PC-9 (cell line): Measurements from ENCODE around the gene CDC16. TPM values are rescaled to one million over a fixed set of nuclear protein-coding genes. Genes with fewer than 3 reads are reported as not detected.

Source experiments
- BruUV-seq: library from RNA; stranded (reverse); fragments of 400-500 nt; replicated peaks from 2 replicates; lab custom pipeline; 2021; lab: Mats Ljungman, UMichigan
- CTCF ChIA-PET: fragments of 300-600 bp; sonication (Branson Sonifier 250); formaldehyde crosslinking; loops from one replicate; lab custom pipeline; 2022; ENCODE audit warnings: antibody characterized with exemption; lab: Charles Lee
- POLR2A ChIA-PET: fragments of 300-600 bp; sonication (Branson Sonifier 250); formaldehyde crosslinking; loops from one replicate; lab custom pipeline; 2022; ENCODE audit warnings: antibody characterized with exemption; ENCODE audit not compliant: unreplicated experiment; lab: Charles Lee
- DNase-seq, 2 experiments: peaks; one replicate each; pipeline versions ENCODE4 v3.0.0 to v3.0.0-alpha.2; 2015 to 2022; ENCODE audit warnings: mixed read lengths in 1 of 2
- H2AFZ ChIP-seq: fragments of 200-600 bp; sonication (generic); 2 replicates; pipeline ENCODE4 v1.8.1; 2017; ENCODE audit warnings: antibody characterized with exemption
- H3F3A ChIP-seq: fragments of 200-600 bp; sonication (generic); 2 replicates; pipeline ENCODE4 v1.8.1; 2017; ENCODE audit warnings: antibody characterized with exemption, mild to moderate bottlenecking, low read depth; ENCODE audit not compliant: insufficient read depth
- H3K27ac ChIP-seq: fragments of 200-600 bp; sonication (generic); 2 replicates; pipeline ENCODE4 v1.6.1; 2016; ENCODE audit warnings: mixed run types
- H3K27me3 ChIP-seq: fragments of 200-600 bp; sonication (generic); 2 replicates; pipeline ENCODE4 v1.6.1; 2016; ENCODE audit warnings: low read depth, mixed run types; ENCODE audit not compliant: insufficient read depth
- H3K36me3 ChIP-seq: fragments of 200-600 bp; sonication (generic); 2 replicates; pipeline ENCODE4 v1.6.1; 2016; ENCODE audit warnings: low read depth, mixed run types
- H3K4me1 ChIP-seq: fragments of 200-600 bp; sonication (generic); replicated peaks from 2 replicates; pipeline ENCODE4 v1.6.1; 2016; ENCODE audit warnings: mixed run types; ENCODE audit not compliant: insufficient read depth
- H3K4me2 ChIP-seq: fragments of 200-600 bp; sonication (generic); 2 replicates; pipeline ENCODE4 v1.6.1; 2017; ENCODE audit warnings: mixed run types
- H3K4me3 ChIP-seq: fragments of 200-600 bp; sonication (generic); 2 replicates; pipeline ENCODE4 v1.6.1; 2016; ENCODE audit warnings: mixed run types
- H3K79me2 ChIP-seq: fragments of 200-600 bp; sonication (generic); 2 replicates; pipeline ENCODE4 v1.6.1; 2017; ENCODE audit warnings: low read depth, mixed run types
- H3K9me2 ChIP-seq: fragments of 200-600 bp; sonication (generic); 2 replicates; pipeline ENCODE4 v1.8.1; 2017; ENCODE audit warnings: mild to moderate bottlenecking; ENCODE audit not compliant: insufficient read depth
- H3K9me3 ChIP-seq: fragments of 200-600 bp; sonication (generic); 2 replicates; pipeline ENCODE4 v1.8.1; 2016; ENCODE audit warnings: low read depth; ENCODE audit not compliant: insufficient read depth
- H4K20me1 ChIP-seq: fragments of 200-600 bp; sonication (generic); 2 replicates; pipeline ENCODE4 v1.8.1; 2017; ENCODE audit not compliant: insufficient read depth
- EZH2 ChIP-seq: fragments of 200-600 bp; sonication (generic); IDR thresholded peaks from 2 replicates; pipeline ENCODE4 v1.8.0; 2017; ENCODE audit warnings: antibody characterized with exemption, low read depth
- intact Hi-C: fragments of 100-400 bp; cut with micrococcal nuclease; formaldehyde crosslinking; loops from one replicate; pipeline ENCODE4 v1.10.0; 2022; ENCODE audit not compliant: unreplicated experiment
- total RNA-seq: library from RNA; stranded (reverse); gene quantifications from 2 replicates; pipeline ENCODE4 v1.2.3, GENCODE V29; 2021
- TF ChIP-seq, protein P1 (sequence below): fragments of 200-600 bp; sonication (generic); conservative IDR thresholded peaks from 2 replicates; pipeline ENCODE4 v1.6.1; 2017; ENCODE audit warnings: mixed run types, antibody characterized with exemption, mild to moderate bottlenecking, moderate library complexity

Gene CDC16
- total RNA-seq, 1 experiment from 2014 or later, result 56.8 TPM

DNA sequence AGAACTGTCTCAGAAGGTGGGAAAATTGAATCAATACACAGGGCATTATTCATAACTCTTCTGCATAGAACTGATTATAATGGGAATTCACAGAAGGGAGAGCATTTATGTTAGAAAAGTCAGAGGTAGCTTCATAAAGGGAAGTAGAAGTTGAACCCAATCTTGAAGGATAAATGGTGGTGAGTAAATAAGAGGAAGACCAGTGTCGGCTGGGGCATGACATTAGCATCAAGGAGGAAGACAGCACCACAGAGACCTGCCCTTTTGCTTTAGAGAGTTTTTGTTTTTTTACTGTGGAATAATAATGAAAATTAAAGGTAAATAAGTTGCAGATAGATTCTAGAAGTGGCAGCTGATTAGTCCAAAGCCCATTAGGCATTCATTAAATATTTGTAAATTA lies 21.9 kb downstream of the CDC16 start:
- DNase-seq, result no peak
- no peaks in the 10 kb centered on the region for H3F3A ChIP-seq
- peaks cover 67% of the 10 kb centered on the region; the same call in 1 of the 2 replicates for H3K36me3 ChIP-seq
- no peaks in the 10 kb centered on the region for H3K27me3 ChIP-seq
- intact Hi-C loops, result loop anchor here (2.0 kb wide), 1 partner anchor 16 kb away; no protein-coding TSS in a partner anchor
- no peak overlapping the region for H3K4me2 ChIP-seq
- no peak overlapping the region for H3K4me3 ChIP-seq
- H3K9me2 ChIP-seq, result no peaks in the 10 kb centered on the region
- H4K20me1 ChIP-seq, result 0 out of 2 replicates have a peak, but pooled peaks cover 4% of the 10 kb centered on the region
- no peak overlapping the region for H2AFZ ChIP-seq
- ChIA-PET POLR2A (no interaction called here), CTCF (interaction anchor here (0.6 kb wide), 1 partner anchor 306 kb away, joined by 3 read pairs; no protein-coding TSS in a partner anchor)
- H3K79me2 ChIP-seq, result no peaks in the 10 kb centered on the region
- H3K9me3 ChIP-seq, result no peaks in the 10 kb centered on the region
- TF ChIP-seq, protein P1, sequence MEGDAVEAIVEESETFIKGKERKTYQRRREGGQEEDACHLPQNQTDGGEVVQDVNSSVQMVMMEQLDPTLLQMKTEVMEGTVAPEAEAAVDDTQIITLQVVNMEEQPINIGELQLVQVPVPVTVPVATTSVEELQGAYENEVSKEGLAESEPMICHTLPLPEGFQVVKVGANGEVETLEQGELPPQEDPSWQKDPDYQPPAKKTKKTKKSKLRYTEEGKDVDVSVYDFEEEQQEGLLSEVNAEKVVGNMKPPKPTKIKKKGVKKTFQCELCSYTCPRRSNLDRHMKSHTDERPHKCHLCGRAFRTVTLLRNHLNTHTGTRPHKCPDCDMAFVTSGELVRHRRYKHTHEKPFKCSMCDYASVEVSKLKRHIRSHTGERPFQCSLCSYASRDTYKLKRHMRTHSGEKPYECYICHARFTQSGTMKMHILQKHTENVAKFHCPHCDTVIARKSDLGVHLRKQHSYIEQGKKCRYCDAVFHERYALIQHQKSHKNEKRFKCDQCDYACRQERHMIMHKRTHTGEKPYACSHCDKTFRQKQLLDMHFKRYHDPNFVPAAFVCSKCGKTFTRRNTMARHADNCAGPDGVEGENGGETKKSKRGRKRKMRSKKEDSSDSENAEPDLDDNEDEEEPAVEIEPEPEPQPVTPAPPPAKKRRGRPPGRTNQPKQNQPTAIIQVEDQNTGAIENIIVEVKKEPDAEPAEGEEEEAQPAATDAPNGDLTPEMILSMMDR, result no peak
- TF ChIP-seq EZH2, result no peak
- H3K27ac ChIP-seq, result no peak overlapping the region
- no TSS peak for BruUV-seq
- H3K4me1 ChIP-seq, result no peaks in the 10 kb centered on the region

DNA sequence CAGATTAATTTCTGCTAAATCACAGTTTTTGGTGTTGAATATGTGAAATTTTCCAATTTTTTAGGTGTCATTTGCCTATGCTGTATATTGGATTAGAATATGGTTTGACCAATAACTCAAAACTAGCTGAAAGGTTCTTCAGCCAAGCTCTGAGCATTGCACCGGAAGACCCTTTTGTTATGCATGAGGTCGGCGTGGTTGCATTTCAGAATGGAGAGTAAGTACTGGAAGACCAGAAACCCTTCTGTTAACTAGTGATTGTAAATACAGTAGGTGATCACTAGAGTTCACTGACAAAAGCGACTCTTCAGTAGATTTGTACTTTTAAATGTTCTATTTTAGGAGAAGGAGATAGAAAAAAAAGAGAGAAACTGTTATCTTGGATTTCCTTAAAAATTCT lies 22.3 kb downstream of the CDC16 start:
- peaks cover 70% of the 10 kb centered on the region for H3K36me3 ChIP-seq
- DNase-seq, result no peak
- no peak overlapping the region for H3K27ac ChIP-seq
- H3K79me2 ChIP-seq, result no peaks in the 10 kb centered on the region
- no peak overlapping the region for H3K4me2 ChIP-seq
- H4K20me1 ChIP-seq, result 0 out of 2 replicates have a peak, but pooled peaks cover 4% of the 10 kb centered on the region
- H3K27me3 ChIP-seq, result no peaks in the 10 kb centered on the region
- CTCF ChIA-PET, result interaction anchor here (0.6 kb wide), 1 partner anchor 306 kb away, joined by 3 read pairs; no protein-coding TSS in a partner anchor
- no peak overlapping the region for H2AFZ ChIP-seq
- intact Hi-C loops, result loop anchor here (2.0 kb wide), 1 partner anchor 16 kb away; no protein-coding TSS in a partner anchor
- TF ChIP-seq, protein P1, result no peak
- no peak for TF ChIP-seq EZH2
- H3K4me1 ChIP-seq, result no peaks in the 10 kb centered on the region
- POLR2A ChIA-PET, result no interaction called here
- no peaks in the 10 kb centered on the region for H3K9me2 ChIP-seq
- no TSS peak for BruUV-seq
- no peaks in the 10 kb centered on the region for H3F3A ChIP-seq
- H3K4me3 ChIP-seq, result no peak overlapping the region
- H3K9me3 ChIP-seq, result no peaks in the 10 kb centered on the region

DNA sequence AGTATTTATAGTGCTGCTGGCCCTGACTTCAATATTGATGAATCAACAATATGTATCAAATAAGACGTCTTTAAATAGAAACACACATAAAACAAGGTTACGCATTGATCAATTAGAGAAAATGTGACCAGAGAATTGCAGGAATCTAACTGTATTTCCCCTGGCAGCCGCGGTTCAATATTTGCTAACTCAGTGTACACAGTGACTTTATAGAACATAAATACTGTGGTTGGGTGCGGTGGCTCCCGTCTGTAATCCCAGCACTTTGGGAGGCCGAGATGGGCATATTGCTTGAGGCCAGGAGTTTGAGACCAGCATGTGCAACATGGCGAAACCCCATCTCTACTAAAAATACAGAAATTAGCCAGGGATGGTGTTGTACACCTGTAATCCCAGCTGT lies 23.9 kb downstream of the CDC16 start:
- no peak for TF ChIP-seq EZH2
- ChIA-PET POLR2A (no interaction called here), CTCF (no interaction called here)
- DNase-seq, result no peak
- Histone ChIP-seq H2AFZ (no peak overlapping the region), H3K27me3 (no peaks in the 10 kb centered on the region), H3K9me3 (no peaks in the 10 kb centered on the region), H3K4me3 (no peak overlapping the region), H3K9me2 (no peaks in the 10 kb centered on the region), H3F3A (no peaks in the 10 kb centered on the region), H3K27ac (no peak overlapping the region), H3K36me3 (peaks cover 75% of the 10 kb centered on the region), H3K4me1 (no peaks in the 10 kb centered on the region), H4K20me1 (0 out of 2 replicates have a peak, but pooled peaks cover 4% of the 10 kb centered on the region), H3K79me2 (no peaks in the 10 kb centered on the region), H3K4me2 (no peak overlapping the region)
- intact Hi-C loops, result no loop called here
- no TSS peak for BruUV-seq
